Islet precursor cell (in vitro differentiated cells): ENCODE data around the gene TTC8.

Experiments
- DNase-seq: peaks from one replicate; pipeline ENCODE4 v3.0.0-alpha.2; 2018

Gene TTC8

GRCh38 chr14:88870777-88871176 lies 46.3 kb downstream of the TTC8 start:
- no peak for DNase-seq

DNA sequence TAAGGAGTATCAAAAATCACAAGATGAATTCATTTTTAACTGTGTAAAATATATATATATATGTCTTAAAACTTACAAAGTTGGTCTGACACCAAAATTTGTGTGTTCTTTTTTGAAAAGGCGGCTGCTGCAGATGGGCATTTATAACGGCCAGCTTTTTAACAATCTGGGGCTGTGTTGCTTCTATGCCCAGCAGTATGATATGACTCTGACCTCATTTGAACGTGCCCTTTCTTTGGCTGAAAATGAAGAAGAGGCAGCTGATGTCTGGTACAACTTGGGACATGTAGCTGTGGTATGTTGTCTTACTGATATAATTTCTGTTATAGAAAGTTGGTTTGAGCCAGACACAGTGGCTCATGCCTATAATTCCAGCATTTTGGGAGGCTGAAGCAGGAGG lies 47.0 kb downstream of the TTC8 start:
- no peak for DNase-seq

- DNase-seq: no peak
Observed at GRCh38 chr14:88872976-88873375, 48.5 kb downstream of the TTC8 start.

- DNase-seq: no peak
Observed at GRCh38 chr14:88877192-88877591, 52.7 kb downstream of the TTC8 start.

DNA sequence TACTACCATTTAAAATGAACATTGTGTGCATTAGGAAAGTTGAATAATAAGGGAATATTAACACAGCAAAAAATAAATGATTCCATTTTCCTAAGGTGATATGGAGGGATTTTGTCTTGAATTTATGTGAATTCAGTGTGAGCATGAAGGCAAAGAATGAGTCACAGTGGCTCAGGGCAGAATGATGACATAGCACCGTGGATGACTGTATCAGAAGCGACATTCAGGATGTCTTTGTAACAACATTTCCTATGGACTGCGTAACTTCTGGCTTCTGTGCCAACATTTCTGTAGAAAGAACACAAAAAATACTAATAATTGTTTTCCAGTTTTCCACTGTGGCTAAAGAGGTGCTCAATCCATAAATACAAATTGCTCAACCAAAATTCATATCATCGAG lies 54.6 kb downstream of the TTC8 start:
- no peak for DNase-seq

- DNase-seq: no peak
Observed at GRCh38 chr14:88882236-88882635, 57.8 kb downstream of the TTC8 start.

DNA sequence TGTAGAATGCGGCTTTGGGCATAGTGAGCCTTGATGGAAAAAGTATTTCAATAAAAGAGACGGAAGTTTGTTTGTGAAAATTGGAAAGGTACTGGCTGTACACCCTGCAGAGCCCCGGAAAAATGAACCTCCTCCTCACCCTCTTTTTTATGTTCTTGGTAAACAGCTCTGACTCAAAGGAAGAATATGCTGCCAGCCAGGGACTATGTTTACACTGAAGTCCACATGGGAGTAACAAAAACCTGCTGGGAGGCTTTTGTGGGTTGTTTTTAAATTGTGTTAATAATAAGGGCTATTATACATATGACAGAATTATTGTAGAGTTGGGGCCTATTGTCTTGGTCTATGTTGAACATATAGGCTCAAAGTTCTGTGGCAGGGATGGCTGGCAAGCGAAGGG lies 70.7 kb downstream of the TTC8 start:
- DNase-seq: no peak

- no peak for DNase-seq
Observed at GRCh38 chr14:88901189-88901588, 76.7 kb downstream of the TTC8 start.

GRCh38 chr14:88901991-88902390 lies 77.5 kb downstream of the TTC8 start:
- DNase-seq: no peak

- no peak for DNase-seq
Observed at GRCh38 chr14:88902850-88903249, 78.4 kb downstream of the TTC8 start.

DNA sequence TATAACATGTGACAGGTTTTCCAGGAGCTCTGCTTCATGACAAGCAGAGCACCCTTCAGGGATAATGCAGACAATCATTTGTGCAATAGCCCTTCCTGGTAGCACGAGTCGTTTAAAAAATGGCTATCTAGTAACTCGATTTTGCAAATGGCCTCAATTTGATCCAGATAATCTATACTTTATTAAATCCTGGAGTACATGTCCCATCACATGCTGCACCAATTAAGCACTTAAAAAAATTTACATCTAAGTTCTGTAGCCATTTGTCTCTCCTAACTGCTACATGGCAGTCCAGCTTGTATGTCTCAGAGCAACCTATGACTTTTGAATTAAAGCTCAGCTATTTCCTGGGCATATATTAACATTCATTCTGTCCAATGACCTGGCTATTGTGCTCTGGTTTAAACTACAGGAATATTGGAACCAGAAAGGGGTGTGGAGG lies 79.8 kb downstream of the TTC8 start:
- DNase-seq: no peak

DNA sequence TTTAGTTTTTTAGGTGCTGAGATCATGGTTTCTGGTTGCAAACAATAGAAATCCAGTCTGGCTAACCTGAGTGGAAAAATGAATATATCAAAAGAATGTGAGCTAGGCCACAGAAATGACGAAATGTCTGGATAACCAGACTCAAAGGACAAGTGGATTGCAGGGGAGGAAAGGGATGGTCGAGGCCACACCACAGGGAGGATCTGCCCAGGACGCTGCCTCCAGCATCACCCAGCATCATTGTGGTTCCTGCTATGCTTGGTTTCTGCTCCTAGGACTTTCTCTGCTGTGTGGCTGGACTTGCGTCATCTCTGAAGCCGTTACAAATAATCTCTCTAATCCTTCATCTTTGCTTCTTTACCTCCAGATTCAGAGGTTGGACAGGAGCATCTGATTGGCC lies 80.4 kb downstream of the TTC8 start:
- no peak for DNase-seq

GRCh38 chr14:88908216-88908615 lies 83.8 kb downstream of the TTC8 start:
- no peak for DNase-seq

GRCh38 chr14:88910386-88910785 lies 85.9 kb downstream of the TTC8 start:
- peak; percentile 21 for DNase-seq

DNA sequence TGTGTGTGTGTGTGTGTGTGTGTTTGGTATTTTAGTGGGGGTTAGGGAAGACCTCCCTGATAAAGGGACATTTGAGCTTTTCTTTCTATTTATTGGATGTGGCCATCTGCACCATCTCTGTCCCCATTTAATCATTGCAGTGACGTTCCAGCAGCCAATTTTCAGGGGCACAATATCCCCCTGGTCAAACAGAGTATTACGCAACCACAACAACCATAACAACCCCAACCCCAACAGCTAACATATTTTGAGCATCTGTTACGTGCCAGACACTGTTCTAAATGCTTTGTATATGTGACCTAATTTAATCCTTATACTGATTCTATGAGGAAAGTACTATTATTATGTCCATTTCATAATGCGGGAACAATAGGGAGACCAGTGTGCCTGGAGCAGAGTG lies 87.4 kb downstream of the TTC8 start:
- peak; percentile 5 for DNase-seq

- peak; percentile 3 for DNase-seq
Observed at GRCh38 chr14:88914956-88915355, 90.5 kb downstream of the TTC8 start.

- peak; percentile 25 for DNase-seq
Observed at GRCh38 chr14:88919502-88919901, 95.1 kb downstream of the TTC8 start.
